ENCODE data around the gene DISC1. TPM values are rescaled to one million over a fixed set of nuclear protein-coding genes. Genes with fewer than 3 reads are reported as not detected.

DISC1 gene
- total RNA-seq, 1 donor from 2014 or later, result 5.2 TPM

DNA sequence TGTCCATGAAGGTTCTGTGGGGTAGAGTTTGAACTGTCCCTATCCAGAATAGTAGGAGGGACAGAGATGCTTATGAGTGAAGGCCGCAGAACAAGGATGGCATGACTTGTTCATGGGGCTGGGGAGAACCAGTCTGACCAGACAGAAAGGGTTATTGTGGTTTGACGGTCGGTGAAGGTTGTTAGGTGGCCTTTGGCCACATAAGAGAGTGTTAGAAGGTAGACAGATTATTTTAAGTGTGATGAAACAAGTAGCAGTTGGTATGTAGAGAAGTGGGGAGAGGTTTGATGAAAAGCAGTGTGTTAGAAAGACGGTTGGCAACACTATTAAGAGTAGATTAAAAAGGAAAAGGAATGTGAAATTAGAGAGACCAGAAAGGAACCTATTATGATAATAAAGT, 355.1 kb downstream of the DISC1 start:
- H3K4me3 Mint-ChIP-seq (ENCODE audit: low read depth), result no peak overlapping the region
- peaks cover 10% of the 10 kb centered on the region for H3K27me3 Mint-ChIP-seq
- no peak for DNase-seq (ENCODE audit: low spot score, unreplicated experiment)
- no peak overlapping the region for H3K27ac Mint-ChIP-seq
- H3K9me3 Mint-ChIP-seq (ENCODE audit: low read depth), result peaks cover 8% of the 10 kb centered on the region
- no peaks in the 10 kb centered on the region for H3K36me3 Mint-ChIP-seq (ENCODE audit: insufficient read depth)
- peaks cover 12% of the 10 kb centered on the region for H3K4me1 Mint-ChIP-seq (ENCODE audit: low read depth)
- TF ChIP-seq CTCF (IDR thresholded peaks at IDR 0.05; ENCODE audit: unreplicated experiment), result no peak

- Mint-ChIP-seq H3K9me3 (ENCODE audit: low read depth) (peaks cover under 1% of the 10 kb centered on the region), H3K27me3 (peaks cover 10% of the 10 kb centered on the region), H3K27ac (no peak overlapping the region), H3K36me3 (ENCODE audit: insufficient read depth) (no peaks in the 10 kb centered on the region), H3K4me3 (ENCODE audit: low read depth) (no peak overlapping the region), H3K4me1 (ENCODE audit: low read depth) (peaks cover 15% of the 10 kb centered on the region)
- TF ChIP-seq CTCF (IDR thresholded peaks at IDR 0.05; ENCODE audit: unreplicated experiment), result no peak
- DNase-seq (ENCODE audit: low spot score, unreplicated experiment), result no peak
Observed at GRCh38 chr1:231982871-231983587, 356.4 kb downstream of the DISC1 start.

- Mint-ChIP-seq H3K9me3 (ENCODE audit: low read depth) (no peaks in the 10 kb centered on the region), H3K4me3 (ENCODE audit: low read depth) (no peak overlapping the region), H3K27me3 (peaks cover 10% of the 10 kb centered on the region), H3K4me1 (ENCODE audit: low read depth) (peaks cover 15% of the 10 kb centered on the region), H3K27ac (no peak overlapping the region), H3K36me3 (ENCODE audit: insufficient read depth) (no peaks in the 10 kb centered on the region)
- no peak for DNase-seq (ENCODE audit: low spot score, unreplicated experiment)
- TF ChIP-seq CTCF (IDR thresholded peaks at IDR 0.05; ENCODE audit: unreplicated experiment), result no peak
Observed at GRCh38 chr1:231983588-231984193, 357.1 kb downstream of the DISC1 start.

DNA sequence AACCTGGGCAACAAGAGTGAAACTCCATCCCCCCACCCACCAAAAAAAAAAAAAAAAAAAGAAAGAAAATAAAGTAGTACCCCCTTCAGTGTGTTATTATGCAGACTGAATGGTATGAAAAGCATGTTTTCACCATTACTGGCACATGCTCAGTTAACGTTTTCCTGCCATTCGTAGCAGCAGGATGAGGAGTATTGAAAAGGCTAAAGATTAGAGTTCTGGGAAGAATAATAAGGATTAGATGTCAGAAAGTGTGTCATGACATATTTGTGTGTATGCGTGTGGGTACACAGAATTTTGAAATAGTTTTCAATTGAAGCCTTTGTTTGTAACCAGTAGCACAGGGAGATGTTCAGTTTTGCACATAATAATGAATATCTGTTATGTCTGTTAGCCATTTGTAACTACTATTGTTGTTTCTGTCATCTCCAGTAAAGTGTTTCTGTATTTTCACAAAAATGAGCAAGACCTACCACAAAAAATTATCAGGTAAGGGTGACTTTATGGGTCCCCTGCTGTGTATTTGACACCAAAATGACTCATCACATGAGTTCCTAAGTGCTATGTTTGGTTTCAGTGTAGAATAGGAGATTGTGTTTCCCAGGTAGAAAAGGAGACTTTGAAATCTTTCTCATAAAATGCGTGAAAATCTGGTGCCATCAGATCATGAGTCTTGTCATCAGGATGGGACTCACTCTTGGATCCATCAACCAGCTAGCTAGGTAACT, 358.9 kb downstream of the DISC1 start:
- Mint-ChIP-seq H3K36me3 (ENCODE audit: insufficient read depth) (no peaks in the 10 kb centered on the region), H3K27me3 (peaks cover 14% of the 10 kb centered on the region), H3K9me3 (ENCODE audit: low read depth) (no peaks in the 10 kb centered on the region), H3K4me1 (ENCODE audit: low read depth) (peaks cover 15% of the 10 kb centered on the region), H3K4me3 (ENCODE audit: low read depth) (no peak overlapping the region), H3K27ac (no peak overlapping the region)
- no peak for TF ChIP-seq CTCF (IDR thresholded peaks at IDR 0.05; ENCODE audit: unreplicated experiment)
- DNase-seq (ENCODE audit: low spot score, unreplicated experiment), result no peak

GRCh38 chr1:231986631-231987336, 360.2 kb downstream of the DISC1 start:
- H3K4me3 Mint-ChIP-seq (ENCODE audit: low read depth), result no peak overlapping the region
- H3K4me1 Mint-ChIP-seq (ENCODE audit: low read depth), result peaks cover 13% of the 10 kb centered on the region
- DNase-seq (ENCODE audit: low spot score, unreplicated experiment), result no peak
- TF ChIP-seq CTCF (IDR thresholded peaks at IDR 0.05; ENCODE audit: unreplicated experiment), result no peak
- peaks cover 14% of the 10 kb centered on the region for H3K27me3 Mint-ChIP-seq
- no peaks in the 10 kb centered on the region for H3K36me3 Mint-ChIP-seq (ENCODE audit: insufficient read depth)
- no peaks in the 10 kb centered on the region for H3K9me3 Mint-ChIP-seq (ENCODE audit: low read depth)
- H3K27ac Mint-ChIP-seq, result no peak overlapping the region

All from progenitor cell of endocrine pancreas (in vitro differentiated cells).